RCC 7860 (cell line): ENCODE results near the gene CA11.

Experiments
- DNase-seq: peaks from one replicate; pipeline ENCODE4 v3.0.0-alpha.2; 2015; ENCODE audit warnings: low spot score
- FAIRE-seq: peaks from 2 replicates; lab custom pipeline; 2012; peaks lifted over from hg19 to GRCh38; lab: Jason Lieb, UNC

Gene CA11

GRCh38 chr19:48630296-48631063 lies 15.5 kb downstream of the CA11 start:
- FAIRE-seq, result no peak
- no peak for DNase-seq

DNA sequence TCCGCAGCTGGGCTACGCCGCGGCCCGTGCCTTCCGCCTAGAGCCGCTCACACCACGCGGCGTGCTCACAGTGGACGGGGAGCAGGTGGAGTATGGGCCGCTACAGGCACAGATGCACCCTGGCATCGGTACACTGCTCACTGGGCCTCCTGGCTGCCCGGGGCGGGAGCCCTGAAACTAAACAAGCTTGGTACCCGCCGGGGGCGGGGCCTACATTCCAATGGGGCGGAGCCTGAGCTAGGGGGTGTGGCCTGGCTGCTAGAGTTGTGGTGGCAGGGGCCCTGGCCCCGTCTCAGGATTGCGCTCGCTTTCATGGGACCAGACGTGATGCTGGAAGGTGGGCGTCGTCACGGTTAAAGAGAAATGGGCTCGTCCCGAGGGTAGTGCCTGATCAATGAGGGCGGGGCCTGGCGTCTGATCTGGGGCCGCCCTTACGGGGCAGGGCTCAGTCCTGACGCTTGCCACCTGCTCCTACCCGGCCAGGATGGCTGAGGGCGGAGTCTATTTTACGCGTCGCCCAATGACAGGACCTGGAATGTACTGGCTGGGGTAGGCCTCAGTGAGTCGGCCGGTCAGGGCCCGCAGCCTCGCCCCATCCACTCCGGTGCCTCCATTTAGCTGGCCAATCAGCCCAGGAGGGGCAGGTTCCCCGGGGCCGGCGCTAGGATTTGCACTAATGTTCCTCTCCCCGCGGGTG lies 16.2 kb downstream of the CA11 start:
- DNase-seq (no peak), FAIRE-seq (no peak)

GRCh38 chr19:48629297-48629598 lies 16.7 kb downstream of the CA11 start:
- DNase-seq, result no peak
- FAIRE-seq, result no peak

GRCh38 chr19:48628486-48629296 lies 17.3 kb downstream of the CA11 start:
- FAIRE-seq, result no peak
- no peak for DNase-seq

DNA sequence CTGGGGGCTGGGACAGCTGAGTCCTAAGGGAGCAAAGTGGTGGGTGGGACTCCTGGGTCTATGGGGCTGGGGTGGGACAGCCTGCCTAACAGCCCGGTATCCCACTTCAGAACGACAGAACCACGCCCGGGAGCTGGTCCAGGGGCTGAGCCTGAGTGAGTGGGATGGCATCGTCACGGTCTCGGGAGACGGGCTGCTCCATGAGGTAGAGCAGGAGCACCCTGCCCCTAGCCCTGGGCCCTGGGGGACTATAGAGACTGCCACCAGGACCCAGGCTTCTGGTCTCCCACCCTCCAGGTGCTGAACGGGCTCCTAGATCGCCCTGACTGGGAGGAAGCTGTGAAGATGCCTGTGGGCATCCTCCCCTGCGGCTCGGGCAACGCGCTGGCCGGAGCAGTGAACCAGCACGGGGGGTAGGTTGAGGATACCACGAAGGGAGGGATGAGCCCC lies 18.1 kb downstream of the CA11 start:
- FAIRE-seq, result no peak
- no peak for DNase-seq

GRCh38 chr19:48627201-48627864 lies 18.7 kb downstream of the CA11 start:
- peak; percentile 30 for DNase-seq
- FAIRE-seq, result no peak

DNA sequence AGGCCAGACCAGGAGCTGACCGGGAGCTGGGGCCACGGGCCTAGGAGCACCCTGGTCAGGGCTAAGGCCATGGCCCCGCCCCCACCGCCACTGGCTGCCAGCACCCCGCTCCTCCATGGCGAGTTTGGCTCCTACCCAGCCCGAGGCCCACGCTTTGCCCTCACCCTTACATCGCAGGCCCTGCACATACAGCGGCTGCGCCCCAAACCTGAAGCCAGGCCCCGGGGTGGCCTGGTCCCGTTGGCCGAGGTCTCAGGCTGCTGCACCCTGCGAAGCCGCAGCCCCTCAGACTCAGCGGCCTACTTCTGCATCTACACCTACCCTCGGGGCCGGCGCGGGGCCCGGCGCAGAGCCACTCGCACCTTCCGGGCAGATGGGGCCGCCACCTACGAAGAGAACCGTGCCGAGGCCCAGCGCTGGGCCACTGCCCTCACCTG lies 20.1 kb downstream of the CA11 start:
- DNase-seq, result no peak

DNA sequence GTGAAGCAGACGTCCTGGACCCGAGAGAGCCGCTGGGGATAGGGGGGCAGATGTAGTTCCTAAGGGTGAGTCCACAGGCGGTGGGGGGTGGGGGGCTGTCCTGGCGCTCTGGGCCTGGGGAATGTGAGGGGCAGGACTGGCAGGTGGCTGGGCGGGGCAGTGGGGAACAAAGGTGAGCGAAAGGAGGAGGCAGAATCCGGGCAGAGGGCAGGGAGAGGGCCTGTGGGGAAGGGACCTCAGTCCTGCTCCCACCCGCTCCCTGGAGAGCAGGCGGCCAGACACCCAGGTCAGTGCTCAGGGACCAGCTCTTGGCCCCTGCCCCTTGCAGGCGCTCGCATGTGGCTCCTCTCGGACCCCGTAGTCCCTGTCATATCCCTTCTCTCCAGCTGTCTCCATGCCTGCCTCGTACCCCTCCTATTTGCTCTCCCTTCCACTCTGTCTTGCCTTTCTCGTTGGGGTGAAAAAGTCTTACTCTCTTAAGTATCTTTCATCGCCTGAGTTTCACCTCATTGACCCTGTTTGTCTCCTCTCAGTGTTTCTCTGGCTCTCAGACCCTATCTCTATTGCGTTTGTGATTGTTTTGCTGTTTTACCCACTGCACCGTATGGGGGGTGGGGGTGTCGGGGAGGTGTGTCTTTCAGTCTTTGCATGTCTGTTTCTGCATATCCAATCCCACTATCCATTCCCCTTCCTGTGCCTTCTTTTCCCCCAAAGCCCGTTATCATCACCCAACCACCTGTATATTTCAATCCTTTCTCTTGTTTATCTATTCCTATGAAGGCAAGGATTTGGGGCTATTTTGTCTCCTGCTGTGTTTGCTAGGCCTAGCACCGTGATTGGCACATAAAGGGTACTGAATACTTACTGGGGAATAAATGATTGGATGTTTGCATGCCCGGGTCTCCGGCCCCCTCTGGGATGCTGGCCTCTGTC lies 20.9 kb downstream of the CA11 start:
- FAIRE-seq (no peak), DNase-seq (no peak)

More for the DNA sequence above, 20.1 kb downstream of the CA11 start:
- FAIRE-seq, result no peak

DNA sequence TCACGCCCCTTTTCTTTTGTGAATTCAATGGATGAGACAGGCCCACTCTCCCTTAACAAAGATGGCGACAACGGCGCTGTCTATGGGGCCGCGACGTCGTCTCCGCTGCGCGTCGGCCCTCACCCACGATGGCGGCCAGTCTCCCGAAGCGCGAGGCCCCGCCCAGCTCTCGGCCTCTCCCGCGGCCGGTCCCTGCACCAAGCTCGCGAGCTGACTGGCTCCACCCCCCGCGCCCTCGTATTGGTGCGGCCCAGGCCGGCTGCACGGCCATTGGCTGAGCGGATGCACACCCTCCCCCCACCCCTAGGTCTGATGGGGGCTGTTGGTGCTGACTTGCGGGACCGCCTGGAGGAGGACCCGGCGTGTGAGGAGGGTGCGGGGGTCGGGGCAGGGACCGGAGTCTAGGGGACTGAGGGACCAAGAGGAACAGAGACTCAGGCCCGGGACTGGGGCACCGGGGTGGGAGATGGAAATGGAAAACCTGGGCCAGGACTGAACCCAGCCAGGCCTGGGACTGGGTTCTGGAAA lies 21.9 kb downstream of the CA11 start:
- DNase-seq (no peak), FAIRE-seq (no peak)

DNA sequence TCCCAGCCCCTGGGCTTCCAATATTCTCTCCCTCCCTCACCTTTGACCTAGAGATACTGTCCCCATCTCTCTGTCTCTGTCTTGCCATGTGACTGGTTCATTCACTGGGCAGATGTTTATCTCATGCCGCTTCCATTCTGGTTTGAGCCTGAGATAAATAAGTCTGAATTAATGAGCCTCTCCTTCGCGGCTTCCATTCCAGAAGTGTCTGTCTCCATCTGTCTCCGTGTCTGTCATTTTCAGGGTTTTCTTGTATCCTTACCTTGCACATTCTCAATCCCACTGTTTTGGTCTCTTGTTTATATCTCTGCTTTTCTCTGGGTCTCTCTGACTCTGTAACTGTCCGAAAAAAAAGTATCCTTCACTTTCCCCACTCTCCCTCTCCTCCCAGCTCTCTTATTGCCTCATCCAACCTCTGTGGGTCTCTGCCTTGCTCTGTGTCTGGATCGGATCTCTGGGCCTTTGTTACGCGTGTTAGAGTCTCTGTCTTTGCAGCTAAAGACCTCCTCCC lies 22.4 kb downstream of the CA11 start:
- FAIRE-seq, result no peak
- no peak for DNase-seq

- FAIRE-seq, result no peak
- DNase-seq, result no peak
Observed at GRCh38 chr19:48619692-48620585, 26.0 kb downstream of the CA11 start.

DNA sequence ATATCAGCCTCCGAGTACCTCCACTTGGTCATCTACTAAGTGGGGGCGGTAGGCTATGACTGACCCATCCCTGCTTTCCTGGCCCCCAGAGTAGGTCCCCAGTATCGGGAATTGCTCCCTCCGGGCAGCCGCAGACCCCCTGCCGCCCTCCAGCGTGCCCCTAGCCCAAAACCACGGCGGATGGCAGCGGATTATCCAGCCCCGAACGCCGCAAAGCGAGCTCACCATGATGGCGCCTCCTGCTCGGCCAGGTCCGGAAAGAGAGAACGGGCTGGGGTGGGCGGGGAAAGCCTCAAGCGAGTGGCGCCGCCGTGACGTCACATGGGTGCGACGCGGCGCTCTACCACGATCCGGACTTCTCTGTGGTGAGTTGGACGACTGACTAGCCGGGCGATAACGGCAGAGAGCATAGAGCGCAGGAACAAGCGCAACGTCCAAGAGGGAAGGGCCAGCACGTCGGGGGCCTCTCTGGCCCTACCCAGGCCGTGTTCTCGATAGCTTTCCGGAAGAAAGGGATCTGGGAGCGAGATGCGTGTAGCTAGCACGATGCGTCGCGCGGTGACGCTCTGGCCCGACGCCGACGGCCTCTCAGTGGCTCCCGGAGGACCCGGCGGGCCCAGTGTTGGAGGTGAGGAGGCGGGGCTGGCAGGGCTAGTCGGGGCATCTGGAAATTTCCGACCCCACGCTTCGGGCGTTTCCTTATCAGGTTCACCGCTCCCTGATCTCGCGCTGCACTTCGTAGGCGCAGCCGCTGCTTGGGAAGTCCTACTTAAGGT lies 26.9 kb downstream of the CA11 start, which contains the start of the genes RPL18 and SPHK2:
TSS of gene RPL18 (minus strand) at position 263 of the 776 bp plus-strand sequence. CDS start at position 228, 35 bp downstream.
TSS of gene SPHK2 (plus strand) at position 591 of the 776 bp plus-strand sequence. CDS start 1,009 bp downstream, outside the sequence.
- peak; percentile 98 for DNase-seq
- FAIRE-seq, result peak; percentile 62

DNA sequence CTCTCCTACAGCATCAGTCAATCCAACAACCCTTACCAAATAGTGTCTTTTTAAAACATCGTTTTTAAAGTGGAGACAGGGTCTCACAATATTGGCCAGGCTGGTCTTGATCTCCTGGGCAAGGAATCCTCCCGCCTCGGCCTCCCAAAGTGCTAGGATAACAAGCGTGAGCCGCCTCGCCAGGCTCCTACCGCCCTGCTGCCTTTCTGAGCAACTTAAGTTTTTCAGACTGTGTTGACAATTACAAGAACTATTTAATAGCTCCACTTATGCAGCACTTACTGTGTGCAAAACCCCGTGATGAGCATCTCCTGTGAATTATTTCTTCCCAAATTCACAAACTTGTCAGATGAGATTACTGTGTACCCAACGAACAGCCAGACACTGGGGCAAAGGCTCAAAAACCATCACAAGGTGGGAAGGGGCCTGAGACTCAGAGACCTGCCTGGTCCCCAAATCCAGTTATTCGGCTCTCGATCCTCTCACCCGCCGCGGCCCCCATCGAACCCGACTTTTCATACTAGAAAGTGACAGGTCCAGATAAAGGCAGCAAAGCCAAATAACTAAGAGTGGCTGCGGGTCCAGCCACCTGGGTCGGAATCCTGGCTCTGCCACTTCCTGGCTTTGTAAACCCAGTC lies 27.6 kb downstream of the CA11 start:
- DNase-seq (no peak), FAIRE-seq (no peak)

- FAIRE-seq (no peak), DNase-seq (no peak)
Observed at GRCh38 chr19:48617146-48617937, 28.6 kb downstream of the CA11 start.

- no peak for FAIRE-seq
- DNase-seq, result no peak
Observed at GRCh38 chr19:48616491-48617056, 29.4 kb downstream of the CA11 start.

DNA sequence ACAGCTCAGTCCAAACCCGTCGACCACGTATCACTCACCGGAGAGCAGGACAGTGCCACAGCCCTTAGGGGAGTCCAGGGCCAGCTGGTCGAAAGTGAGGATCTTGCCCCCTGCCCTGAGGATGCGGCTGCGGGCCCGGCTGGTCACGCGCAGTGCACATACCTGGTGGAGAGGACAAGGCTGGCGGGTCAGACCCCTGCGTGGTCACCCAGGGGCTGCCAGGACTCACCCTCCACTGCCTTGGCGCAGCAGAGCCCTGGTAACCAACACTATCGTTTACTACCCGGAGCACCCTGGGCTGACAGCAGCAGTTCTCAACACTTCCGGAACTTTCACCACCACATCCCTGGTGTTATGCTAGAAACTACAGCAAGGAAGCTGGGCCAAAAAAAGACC lies 29.9 kb downstream of the CA11 start:
- FAIRE-seq (no peak), DNase-seq (no peak)
